HG02970 (cell line): Measurements from ENCODE around the gene TAMALIN.
"Not testable (repeated sequence)": the region's sequence is repeated elsewhere in the genome, so short reads cannot be mapped to it uniquely, and the experiment has no call there.

ENCODE experiments used
- ATAC-seq: cut with Tn5 transposase; IDR thresholded peaks from one replicate; pipeline ENCODE4 v1.9.1; 2021; ENCODE audit warnings: mild to moderate bottlenecking, moderate library complexity, moderate number of reproducible peaks; ENCODE audit not compliant: unreplicated experiment, low FRiP score

The TAMALIN gene

DNA sequence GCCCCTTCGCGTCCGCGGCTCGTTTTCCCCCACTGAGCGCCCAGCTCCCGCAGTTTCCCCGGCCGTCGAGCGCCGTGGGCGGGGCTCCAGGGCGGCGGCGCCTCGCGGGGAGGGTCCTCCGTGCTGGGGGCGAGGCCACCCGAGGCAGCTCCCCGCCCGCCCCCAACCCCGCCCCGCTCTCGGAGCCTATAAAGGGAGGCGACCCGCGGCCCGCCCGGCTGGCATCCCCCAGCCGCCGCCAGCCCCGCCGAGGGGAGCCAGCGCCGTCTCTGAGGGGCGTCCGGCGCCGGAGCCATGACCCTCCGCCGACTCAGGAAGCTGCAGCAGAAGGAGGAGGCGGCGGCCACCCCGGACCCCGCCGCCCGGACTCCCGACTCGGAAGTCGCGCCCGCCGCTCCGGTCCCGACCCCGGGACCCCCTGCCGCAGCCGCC, at the start of gene TAMALIN:
TSS of gene TAMALIN (plus strand) at position 221 of the 432 bp plus-strand sequence. CDS start at position 295, 74 bp downstream.
- ATAC-seq, result no peak

GRCh38 chr12:51958542-51958941, 48.2 kb upstream of the TAMALIN start:
- no peak for ATAC-seq

DNA sequence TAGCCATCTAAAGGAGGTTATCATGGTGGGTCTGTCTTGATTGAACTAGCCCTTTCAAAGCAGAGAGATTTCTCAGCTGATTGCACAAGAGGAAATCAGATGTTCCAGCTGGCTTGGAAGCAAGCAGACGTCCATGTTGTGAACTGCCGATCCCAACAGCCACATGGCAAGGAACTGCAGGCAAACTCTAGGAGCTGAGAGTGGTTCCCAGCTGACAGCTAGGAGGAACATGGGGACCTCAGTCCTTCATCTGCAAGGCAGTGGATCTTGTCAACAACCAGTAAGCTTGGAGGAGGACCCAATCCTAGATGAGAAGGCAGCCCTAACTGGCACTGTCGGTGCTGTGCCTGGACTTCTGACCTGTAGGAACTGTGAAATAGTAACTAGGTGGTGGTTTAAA, 47.5 kb upstream of the TAMALIN start:
- no peak for ATAC-seq

DNA sequence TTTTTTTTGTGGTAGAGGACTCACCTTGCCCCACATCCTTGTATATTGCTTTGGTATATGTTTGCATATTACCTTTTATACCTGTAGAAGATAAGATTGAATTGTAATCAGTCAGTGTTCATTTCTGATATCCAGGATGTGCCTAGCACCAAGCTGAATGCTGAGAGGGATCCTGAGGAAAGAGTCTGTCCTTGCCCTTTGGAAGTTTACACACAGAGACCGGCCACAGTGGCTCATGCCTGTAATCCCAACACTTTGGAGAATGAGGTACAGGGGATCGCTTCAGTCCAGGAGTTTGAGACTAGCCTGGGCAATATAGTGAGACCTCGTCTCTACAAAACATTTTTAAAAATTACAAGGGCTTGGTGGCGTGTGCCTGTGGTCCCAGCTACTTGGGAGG, 46.8 kb upstream of the TAMALIN start:
- no peak for ATAC-seq

DNA sequence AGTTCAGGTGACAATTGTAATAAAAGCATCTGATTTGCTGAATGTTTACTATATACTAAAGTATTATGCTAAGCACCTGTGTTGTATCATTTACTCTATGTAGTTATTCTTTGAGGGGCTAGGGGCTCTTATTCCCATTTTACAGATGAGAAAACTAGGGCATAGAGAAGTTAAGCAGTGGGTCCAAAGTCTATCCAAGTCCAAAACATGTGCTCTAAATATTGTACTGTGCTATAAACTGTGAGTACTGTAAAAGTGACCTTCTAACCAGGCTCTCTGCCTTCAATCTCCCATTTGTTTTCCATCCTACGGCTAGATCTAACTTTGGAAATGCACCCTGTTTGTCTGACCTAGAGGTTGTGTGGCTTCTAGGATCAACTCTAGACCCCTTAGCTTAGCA, 46.3 kb upstream of the TAMALIN start:
- ATAC-seq, result no peak

DNA sequence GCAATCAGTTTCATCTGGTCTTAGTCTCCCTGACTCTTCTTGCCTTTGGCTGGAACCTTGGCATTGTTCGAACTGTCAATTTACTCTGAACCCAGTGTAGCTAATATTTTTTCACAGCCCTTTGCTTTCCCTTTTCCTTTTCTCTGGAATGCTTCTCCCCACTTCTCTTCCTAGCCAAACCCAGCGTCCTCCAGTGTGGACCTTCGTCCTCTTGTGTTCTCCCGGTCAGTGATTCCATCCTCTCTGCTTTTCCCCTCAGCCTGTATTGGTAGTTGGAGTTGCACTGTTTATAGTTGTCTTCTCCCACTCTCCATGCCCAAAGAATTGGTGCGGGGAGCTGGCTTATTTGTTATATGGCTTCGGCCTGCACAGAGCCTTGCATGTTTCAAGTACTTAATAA, 45.9 kb upstream of the TAMALIN start:
- ATAC-seq, result no peak

- ATAC-seq, result no peak
These were observed 44.9 kb upstream of the TAMALIN start for GRCh38 chr12:51961834-51962233.

- no peak for ATAC-seq
These were observed 44.0 kb upstream of the TAMALIN start for GRCh38 chr12:51962737-51963136.

- ATAC-seq, result no peak
These were observed 43.3 kb upstream of the TAMALIN start for GRCh38 chr12:51963477-51963876.

- ATAC-seq, result no peak
These were observed 37.1 kb upstream of the TAMALIN start for GRCh38 chr12:51969643-51970042.

DNA sequence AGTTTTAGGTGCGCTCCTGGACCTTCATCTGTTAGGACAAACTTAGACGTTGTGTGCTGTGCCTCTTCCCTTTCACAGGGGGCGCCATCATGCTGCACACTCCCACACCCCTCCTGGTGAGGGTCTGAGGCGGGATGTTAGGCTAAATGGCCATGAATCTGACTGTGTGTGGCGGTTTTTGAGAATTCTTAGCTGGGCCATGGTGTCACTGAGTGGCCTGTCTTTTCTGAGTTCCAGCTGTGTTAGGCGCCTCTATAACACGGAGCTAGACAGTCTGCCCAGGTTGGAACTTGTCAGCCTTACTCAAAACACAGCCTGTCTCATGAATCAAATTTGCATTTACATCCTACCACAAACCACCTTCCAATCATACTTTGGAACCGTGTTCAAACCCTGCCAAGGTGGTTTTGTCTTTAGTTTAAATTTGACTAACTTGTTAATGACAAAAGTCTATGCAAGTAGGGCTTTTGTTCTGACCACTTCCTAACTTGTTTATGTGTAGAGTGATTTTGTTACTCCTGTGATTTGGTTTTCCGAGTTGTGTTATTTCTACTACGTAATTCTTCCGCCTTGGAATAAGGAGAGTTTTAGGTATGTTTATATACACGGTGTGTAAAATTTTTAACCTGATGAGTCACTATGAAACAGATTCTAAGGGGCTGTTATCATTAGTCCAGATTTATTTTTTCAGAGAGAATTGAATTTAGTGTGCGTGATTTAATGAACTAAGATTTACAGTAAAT, 35.7 kb upstream of the TAMALIN start:
- peak; percentile 75 for ATAC-seq

DNA sequence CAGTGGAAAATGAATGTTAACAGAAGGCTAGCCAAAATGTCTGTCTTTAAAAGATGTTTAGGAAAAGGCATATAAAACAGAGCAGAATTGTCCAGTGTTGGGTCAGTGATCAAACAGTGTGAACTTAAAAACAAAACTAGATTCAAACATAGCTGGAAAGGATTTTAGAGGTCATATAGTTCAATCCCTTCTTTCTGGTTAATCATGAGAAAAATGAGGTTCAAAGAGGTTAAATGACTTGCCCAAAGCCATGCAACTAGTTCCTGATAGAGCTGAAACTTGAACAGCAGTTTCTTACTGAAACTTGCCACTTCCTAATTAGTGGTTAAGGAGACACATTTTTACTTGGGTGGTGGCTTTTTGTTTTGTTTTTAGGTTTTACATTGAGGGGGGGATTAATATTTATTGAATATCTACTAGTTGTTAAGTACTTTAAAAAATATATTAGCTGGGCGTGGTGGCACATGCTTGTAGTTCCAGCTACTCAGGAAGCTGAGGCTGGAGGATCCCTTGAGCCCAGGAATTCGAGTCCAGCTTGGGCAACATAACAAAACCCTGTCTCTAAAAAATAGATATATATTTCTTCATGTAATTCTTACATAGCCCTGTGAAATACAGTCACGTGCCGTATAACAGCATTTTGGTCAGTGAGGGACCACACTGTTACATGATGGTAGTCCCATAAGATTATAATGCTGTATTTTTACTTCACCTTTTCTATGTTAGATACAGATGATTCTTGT, 34.9 kb upstream of the TAMALIN start:
- ATAC-seq, result no peak

GRCh38 chr12:51972422-51972812, 34.3 kb upstream of the TAMALIN start:
- no peak for ATAC-seq

DNA sequence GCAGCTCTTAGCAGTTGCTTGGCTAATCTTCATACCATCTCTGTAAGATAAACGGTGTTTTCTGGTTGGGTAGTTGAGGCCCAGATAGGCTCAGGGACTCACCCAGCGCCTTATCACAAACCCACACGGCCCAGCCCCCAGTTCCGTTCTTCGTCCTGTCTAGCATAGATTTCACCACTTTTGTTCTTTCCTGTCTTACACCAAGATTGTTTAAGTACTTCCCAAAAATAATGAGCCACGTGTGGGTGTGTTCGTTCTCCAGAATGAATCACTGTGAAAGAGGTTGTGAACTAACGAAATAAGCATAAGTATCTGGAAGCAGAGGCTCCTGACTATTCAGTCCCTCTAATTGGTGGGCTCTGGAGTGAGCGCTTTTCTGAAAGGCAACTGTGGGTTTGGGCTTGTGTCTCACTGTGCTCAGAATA, 33.9 kb upstream of the TAMALIN start:
- no peak for ATAC-seq

DNA sequence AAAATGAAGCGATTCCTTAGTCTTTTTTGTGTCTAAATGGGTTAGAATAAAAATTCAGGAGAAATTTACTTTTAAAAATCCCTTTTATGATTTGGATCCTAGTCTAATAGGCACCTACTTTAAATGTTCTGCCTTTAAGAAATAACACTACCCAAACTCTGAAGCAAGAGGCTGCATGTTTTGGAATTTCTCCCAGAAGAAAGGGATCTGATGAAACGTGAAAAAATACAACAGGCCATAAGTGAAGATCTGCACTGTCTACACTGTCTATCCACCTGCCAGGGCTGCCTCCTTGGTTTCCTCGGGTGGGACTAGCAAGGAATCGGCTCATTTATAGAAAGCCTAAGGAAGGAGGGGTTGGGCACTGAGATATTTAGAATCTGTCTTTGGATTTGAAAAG, 33.2 kb upstream of the TAMALIN start:
- no peak for ATAC-seq

DNA sequence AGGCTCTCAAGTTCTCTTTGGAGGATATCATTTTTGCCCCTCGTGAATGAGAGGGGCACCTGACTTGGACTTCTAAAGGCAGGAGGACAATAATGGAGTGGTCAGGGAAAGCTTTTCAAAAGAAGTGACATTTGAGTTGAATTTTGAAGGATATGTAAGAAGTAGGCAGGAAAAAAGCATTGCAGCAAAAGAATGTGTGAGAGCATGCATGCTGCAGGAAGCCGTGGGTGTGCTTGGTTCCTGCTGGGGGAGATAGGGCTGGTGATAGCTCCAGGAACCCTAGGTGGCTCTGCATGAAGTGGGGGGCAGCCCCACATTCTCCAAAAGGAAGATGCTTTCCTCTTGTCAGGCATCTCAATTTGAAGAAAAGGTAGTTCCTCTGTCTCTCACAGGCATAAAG, 32.1 kb upstream of the TAMALIN start:
- no peak for ATAC-seq

DNA sequence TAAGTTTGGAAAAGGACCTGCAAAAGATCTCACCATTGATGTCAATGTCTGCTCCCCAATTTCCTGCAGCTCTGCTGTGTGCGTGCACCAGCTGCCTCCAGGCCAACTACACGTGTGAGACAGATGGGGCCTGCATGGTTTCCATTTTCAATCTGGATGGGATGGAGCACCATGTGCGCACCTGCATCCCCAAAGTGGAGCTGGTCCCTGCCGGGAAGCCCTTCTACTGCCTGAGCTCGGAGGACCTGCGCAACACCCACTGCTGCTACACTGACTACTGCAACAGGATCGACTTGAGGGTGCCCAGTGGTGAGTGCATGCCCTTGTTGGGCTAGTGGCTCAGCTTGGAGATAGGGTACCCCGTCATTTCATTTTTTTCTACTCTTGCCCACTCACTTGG, 31.6 kb upstream of the TAMALIN start:
- ATAC-seq, result no peak

DNA sequence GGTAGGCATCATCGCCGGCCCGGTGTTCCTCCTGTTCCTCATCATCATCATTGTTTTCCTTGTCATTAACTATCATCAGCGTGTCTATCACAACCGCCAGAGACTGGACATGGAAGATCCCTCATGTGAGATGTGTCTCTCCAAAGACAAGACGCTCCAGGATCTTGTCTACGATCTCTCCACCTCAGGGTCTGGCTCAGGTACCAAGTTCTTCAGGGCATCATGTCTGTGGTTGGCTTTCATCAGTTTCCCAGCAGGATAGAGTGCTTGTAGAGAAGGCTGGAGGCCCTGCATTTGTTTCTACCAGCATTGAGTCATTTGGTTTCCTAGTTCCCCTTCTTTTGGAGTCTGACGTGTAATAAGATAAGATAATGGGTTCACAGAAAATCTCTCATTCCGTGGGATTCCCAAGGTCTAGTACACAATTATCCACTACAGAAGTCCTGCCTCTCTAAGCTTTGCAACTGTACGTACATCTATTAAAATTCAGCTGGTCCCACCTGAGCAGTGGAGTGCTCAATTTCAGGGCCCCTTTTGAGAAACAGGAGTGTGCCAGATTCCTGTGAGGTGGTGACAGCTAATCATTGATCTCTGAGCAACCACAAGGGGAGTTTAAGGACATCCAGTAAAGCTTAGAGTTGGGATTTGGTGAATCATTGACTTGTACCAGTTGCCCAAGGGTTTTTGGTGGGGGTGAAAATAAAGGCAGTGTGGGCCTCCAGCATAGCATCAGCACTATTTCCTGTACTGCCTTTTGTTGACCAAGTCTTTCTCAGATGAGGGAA, 30.2 kb upstream of the TAMALIN start:
- ATAC-seq, result no peak

DNA sequence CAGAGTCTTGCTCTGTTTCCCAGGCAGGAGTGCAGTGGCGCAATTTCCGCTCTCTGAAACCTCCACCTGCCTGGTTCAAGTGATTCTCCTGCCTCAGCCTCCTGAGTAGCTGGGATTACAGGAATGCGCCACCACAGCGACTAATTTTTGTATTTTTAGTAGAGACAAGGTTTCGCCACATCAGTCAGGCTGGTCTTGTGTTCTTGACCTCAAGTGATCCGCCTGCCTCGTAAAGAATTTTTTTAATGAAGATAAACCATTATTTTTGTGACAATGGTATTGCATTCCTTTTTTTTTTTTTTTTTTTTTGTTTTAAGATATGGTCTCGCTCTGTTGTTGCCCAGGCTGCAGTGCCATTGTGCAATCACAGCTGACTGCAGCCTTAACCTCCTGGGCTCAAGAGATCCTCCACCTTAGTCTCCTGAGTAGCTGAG, 29.4 kb upstream of the TAMALIN start:
- ATAC-seq, result no peak

DNA sequence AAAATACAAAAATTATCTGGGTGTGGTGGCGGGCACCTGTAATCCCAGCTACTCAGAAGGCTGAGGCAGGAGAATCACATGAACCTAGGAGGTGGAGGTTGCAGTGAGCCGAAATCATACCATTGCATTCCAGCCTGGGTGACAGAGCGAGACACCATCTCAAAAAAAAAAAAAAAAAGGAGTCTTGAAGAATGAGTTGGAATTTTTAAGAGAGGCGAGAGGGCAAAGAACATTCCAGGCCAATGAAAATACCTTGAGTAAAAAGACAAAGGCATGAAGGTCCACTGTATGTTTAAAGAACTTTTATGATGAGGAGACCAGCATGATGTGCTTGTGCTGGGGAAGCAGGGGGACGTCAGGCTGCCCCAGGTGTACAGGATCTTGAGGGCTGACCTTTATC, 27.4 kb upstream of the TAMALIN start:
- not testable (repeated sequence) for ATAC-seq
